GM18526 (cell line): ENCODE results near the gene HIPK1.

Experiments
- POLR2A ChIP-seq: IDR thresholded peaks from 3 replicates; pipeline ENCODE4 v1.6.1; 2011; ENCODE audit not compliant: insufficient read length; ENCODE audit errors: extremely low read depth

The HIPK1 gene

GRCh38 chr1:113928941-113929749 is at the start of gene HIPK1:
HIPK1 (plus strand) TSS chr1:113929324.
- peak; percentile 79 for TF ChIP-seq POLR2A

- TF ChIP-seq POLR2A, result no peak
These were observed 49.4 kb upstream of the HIPK1 start for GRCh38 chr1:113879739-113880038.

DNA sequence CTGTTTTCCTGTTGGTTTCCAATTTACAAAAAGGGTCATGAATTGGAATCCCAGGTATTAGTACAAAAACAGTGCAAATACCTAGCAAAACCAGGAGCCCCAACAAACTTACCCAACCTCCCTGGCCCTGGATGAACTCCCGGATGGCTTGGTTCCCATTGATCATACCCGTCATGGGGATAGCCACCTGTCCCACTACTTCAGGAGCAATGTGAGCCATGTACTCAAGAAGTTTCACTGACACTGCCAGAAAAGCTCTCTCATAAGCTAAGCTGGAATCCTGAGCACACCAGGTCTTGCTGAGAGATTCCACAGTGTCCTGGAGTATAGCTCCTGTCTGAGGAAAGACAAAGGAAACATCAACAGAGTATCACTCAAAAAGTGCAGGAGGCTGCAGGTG is 47.5 kb upstream of the HIPK1 start:
- no peak for TF ChIP-seq POLR2A

- no peak for TF ChIP-seq POLR2A
These were observed 42.4 kb upstream of the HIPK1 start for GRCh38 chr1:113886417-113887401.

GRCh38 chr1:113887402-113888175 is 41.5 kb upstream of the HIPK1 start, which contains the start of gene BCL2L15:
BCL2L15 (minus strand) TSS chr1:113887581; CDS start chr1:113887375, 206 bp downstream.
- TF ChIP-seq POLR2A, result no peak

GRCh38 chr1:113890816-113891215 is 38.3 kb upstream of the HIPK1 start:
- TF ChIP-seq POLR2A, result no peak

DNA sequence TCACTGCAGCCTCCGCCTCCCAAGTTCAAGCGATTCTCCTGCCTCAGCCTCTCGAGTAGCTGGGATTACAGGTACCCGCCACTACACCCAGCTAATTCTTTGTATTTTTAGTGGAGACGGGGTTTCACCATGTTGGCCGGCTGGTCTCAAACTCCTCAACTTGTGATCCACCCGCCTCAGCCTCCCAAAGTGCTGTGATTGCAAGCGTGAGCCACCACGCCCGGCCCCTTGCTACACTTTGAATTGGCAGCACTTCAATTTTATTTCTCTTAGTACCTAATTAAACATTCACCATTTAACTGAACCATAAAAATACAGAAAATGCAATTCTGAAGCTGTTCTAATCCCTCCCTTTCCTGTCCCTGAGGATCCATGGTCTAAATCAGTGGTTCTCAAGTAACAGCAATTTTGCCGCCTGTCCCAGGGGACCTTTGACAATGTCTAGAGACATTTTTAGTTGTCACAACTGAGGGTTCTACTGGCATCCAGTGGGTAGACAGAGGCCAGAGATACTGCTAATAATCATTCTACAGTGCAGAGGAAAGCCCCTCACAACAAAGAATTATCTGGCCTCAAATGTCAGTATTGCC is 37.4 kb upstream of the HIPK1 start:
- no peak for TF ChIP-seq POLR2A

- TF ChIP-seq POLR2A, result no peak
These were observed 35.9 kb upstream of the HIPK1 start for GRCh38 chr1:113893267-113893666.

GRCh38 chr1:113895098-113895497 is 34.0 kb upstream of the HIPK1 start:
- TF ChIP-seq POLR2A, result no peak

DNA sequence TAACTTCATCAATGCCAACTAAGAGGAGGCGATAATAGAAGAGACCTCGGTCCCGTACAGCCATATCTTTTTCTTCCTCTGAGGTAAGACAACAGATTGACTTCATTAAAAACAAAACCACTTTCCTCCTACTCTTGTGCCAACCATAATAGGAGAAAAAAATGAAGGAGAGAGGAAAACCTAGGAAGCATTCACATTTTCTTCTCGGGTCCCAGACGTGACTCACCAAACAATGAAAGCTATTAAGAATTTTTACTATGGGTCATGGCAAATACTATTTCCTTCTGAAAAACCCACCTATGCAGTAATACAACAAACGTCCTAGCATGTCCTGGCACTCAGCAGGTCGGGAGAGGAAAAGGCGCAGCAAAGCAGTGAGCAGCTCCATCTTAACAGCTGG is 33.2 kb upstream of the HIPK1 start:
- no peak for TF ChIP-seq POLR2A

- no peak for TF ChIP-seq POLR2A
These were observed 30.8 kb upstream of the HIPK1 start for GRCh38 chr1:113898241-113898814.

- no peak for TF ChIP-seq POLR2A
These were observed 30.0 kb upstream of the HIPK1 start for GRCh38 chr1:113899111-113899510.

GRCh38 chr1:113901191-113901590 is 27.9 kb upstream of the HIPK1 start:
- TF ChIP-seq POLR2A, result no peak

DNA sequence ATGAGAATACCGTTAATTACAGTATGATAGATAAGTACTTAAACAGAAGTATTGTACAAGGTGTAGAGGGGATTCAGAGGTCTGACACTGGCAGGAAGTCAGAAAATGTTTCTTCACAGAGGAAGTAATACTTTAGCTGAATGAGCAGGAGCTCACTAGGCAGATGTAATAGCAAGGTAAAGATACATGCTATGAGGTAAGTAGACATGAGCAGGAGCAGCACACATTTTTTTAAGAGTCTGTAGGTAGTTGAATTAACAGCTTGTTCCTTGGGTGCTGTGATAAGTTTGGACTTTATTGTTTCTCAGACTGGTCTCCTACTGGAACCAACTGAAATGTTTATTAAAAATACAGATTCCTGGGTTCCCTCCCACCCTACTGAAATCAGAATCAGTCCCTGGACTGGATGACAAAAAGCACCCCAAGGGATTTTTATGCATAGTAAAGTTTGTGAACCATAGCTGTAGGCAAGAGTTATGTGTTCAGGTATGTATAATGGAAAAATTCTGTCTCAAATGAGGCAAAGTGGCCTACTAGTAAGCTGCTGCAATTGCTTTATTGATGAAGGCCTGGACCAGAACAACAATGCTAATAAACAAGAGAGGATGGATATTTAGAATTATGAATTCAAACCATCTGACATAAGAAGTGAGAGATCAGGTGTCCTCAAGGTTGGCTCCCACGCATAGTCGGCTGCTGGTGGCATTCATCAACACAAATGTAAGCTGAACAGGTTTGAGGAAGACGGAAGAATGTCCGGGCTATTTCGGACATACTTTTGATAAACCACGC is 25.4 kb upstream of the HIPK1 start:
- no peak for TF ChIP-seq POLR2A
